GM12878 (cell line): ENCODE results near the gene ZNF474.

Experiments used
- CHD1 ChIP-seq: IDR thresholded peaks from 2 replicates; pipeline ENCODE4 v1.6.1; 2012; ENCODE audit warnings: low read depth, low read length, improper control_type of control experiment
- DPF2 ChIP-seq: fragments of 450-650 bp; IDR thresholded peaks from 2 replicates; pipeline ENCODE4 v1.6.1; 2017; ENCODE audit warnings: mild to moderate bottlenecking
- EP300 ChIP-seq, 2 experiments: fragments of 150-350 bp in 1 of 2; IDR thresholded peaks; 2 replicates each; pipeline ENCODE4 v1.6.1; 2011 to 2012; ENCODE audit warnings: low read depth in 2 of 2, low read length in 2 of 2, borderline replicate concordance in 1 of 2, improper control_type of control experiment in 1 of 2, inconsistent platforms in 1 of 2; ENCODE audit not compliant: control insufficient read depth in 1 of 2
- EZH2 ChIP-seq: IDR thresholded peaks from 2 replicates; pipeline ENCODE4 v1.6.1; 2012; ENCODE audit warnings: low read depth, mild to moderate bottlenecking, control low read depth, inconsistent platforms, low read length, borderline replicate concordance; ENCODE audit not compliant: control insufficient read depth
- MYB ChIP-seq: fragments of 150-350 bp; IDR thresholded peaks from 2 replicates; pipeline ENCODE4 v1.6.1; 2014; ENCODE audit warnings: mild to moderate bottlenecking, low read depth, low read length, borderline replicate concordance
- POLR2AphosphoS5 ChIP-seq: IDR thresholded peaks from 2 replicates; pipeline ENCODE4 v1.6.1; 2011; ENCODE audit warnings: mild to moderate bottlenecking, low read length, inconsistent platforms
- RBBP5 ChIP-seq: fragments of 200-600 bp; sonication (generic); conservative IDR thresholded peaks from 2 replicates; pipeline ENCODE4 v1.6.1; 2016
- RFX5 ChIP-seq: IDR thresholded peaks from 2 replicates; pipeline ENCODE4 v1.6.1; 2011; ENCODE audit warnings: low read depth, low read length, improper control_type of control experiment
- TBL1XR1 ChIP-seq: IDR thresholded peaks from 2 replicates; pipeline ENCODE4 v1.6.1; 2012; ENCODE audit warnings: low read depth, low read length, improper control_type of control experiment
- TF ChIP-seq, protein P1 (sequence below), 3 experiments: IDR thresholded peaks in 2 of 3; conservative IDR thresholded peaks in 1 of 3; 2 replicates each; pipeline ENCODE4 v1.5.1; 2011; ENCODE audit warnings: low read depth in 3 of 3, low read length in 3 of 3, mild to moderate bottlenecking in 3 of 3, control low read depth in 2 of 3, moderate library complexity in 2 of 3, inconsistent platforms in 1 of 3, mixed read lengths in 1 of 3; ENCODE audit not compliant: control insufficient read depth in 2 of 3, insufficient read depth in 1 of 3; ENCODE audit errors: extremely low read depth in 1 of 3
- TF ChIP-seq, protein P2 (sequence below): IDR thresholded peaks from 2 replicates; pipeline ENCODE4 v1.6.1; 2011; ENCODE audit warnings: mild to moderate bottlenecking, low read depth, low read length, moderate library complexity; ENCODE audit not compliant: insufficient replicate concordance
- TF ChIP-seq, protein P3 (sequence below): fragments of 450-650 bp; formaldehyde crosslinking; IDR thresholded peaks from 2 replicates; pipeline ENCODE4 v1.4.0; 2022; ENCODE audit warnings: mild to moderate bottlenecking, moderate library complexity
- TF ChIP-seq, protein P4 (sequence below): fragments of 450-650 bp; IDR thresholded peaks from 2 replicates; pipeline ENCODE4 v1.6.1; 2018; ENCODE audit warnings: borderline replicate concordance, mild to moderate bottlenecking; ENCODE audit not compliant: partially characterized antibody
- TF ChIP-seq, protein P5 (sequence below): IDR thresholded peaks from 2 replicates; pipeline ENCODE4 v1.6.1; 2012; ENCODE audit warnings: low read depth, low read length, improper control_type of control experiment

DNA sequence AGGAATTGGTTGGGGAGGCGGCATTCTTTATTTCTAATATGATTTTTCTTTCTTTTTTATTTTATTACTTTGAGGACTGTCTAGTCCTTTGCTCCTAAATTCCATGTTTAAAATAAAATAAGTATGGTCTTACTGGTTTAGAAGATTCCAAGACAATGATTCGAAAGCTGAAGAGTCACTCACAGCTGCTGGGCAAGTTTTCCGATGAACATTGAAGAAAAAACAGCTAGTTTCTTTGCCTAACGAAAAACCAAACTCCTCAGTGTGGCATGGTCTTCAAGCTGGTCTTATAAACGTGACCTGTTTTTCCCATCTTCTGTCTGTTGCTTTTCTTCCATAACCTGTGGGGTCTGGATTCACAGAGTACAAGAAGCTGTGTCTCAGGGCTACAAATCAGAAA, 25.1 kb downstream of the ZNF474 start:
- TF ChIP-seq, protein P1, sequence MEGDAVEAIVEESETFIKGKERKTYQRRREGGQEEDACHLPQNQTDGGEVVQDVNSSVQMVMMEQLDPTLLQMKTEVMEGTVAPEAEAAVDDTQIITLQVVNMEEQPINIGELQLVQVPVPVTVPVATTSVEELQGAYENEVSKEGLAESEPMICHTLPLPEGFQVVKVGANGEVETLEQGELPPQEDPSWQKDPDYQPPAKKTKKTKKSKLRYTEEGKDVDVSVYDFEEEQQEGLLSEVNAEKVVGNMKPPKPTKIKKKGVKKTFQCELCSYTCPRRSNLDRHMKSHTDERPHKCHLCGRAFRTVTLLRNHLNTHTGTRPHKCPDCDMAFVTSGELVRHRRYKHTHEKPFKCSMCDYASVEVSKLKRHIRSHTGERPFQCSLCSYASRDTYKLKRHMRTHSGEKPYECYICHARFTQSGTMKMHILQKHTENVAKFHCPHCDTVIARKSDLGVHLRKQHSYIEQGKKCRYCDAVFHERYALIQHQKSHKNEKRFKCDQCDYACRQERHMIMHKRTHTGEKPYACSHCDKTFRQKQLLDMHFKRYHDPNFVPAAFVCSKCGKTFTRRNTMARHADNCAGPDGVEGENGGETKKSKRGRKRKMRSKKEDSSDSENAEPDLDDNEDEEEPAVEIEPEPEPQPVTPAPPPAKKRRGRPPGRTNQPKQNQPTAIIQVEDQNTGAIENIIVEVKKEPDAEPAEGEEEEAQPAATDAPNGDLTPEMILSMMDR (IDR thresholded peaks at IDR 0.05 in 2 of 3, conservative IDR thresholded peaks at IDR 0.05 in 1 of 3; ENCODE audit: control insufficient read depth in 2 of 3, extremely low read depth in 1 of 3, insufficient read depth in 1 of 3, low read depth in 3 of 3, low read length in 3 of 3): no peak
- TF ChIP-seq EP300 (IDR thresholded peaks at IDR 0.05; ENCODE audit: borderline replicate concordance in 1 of 2, control insufficient read depth in 1 of 2, low read depth in 2 of 2, low read length in 2 of 2) (no peak), MYB (no peak), DPF2 (no peak), RFX5 (no peak), CHD1 (no peak), POLR2AphosphoS5 (no peak), EZH2 (no peak), TBL1XR1 (no peak), RBBP5 (no peak)
- TF ChIP-seq, protein P2, sequence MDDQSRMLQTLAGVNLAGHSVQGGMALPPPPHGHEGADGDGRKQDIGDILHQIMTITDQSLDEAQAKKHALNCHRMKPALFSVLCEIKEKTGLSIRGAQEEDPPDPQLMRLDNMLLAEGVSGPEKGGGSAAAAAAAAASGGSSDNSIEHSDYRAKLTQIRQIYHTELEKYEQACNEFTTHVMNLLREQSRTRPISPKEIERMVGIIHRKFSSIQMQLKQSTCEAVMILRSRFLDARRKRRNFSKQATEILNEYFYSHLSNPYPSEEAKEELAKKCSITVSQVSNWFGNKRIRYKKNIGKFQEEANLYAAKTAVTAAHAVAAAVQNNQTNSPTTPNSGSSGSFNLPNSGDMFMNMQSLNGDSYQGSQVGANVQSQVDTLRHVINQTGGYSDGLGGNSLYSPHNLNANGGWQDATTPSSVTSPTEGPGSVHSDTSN: no peak
- TF ChIP-seq, protein P3, sequence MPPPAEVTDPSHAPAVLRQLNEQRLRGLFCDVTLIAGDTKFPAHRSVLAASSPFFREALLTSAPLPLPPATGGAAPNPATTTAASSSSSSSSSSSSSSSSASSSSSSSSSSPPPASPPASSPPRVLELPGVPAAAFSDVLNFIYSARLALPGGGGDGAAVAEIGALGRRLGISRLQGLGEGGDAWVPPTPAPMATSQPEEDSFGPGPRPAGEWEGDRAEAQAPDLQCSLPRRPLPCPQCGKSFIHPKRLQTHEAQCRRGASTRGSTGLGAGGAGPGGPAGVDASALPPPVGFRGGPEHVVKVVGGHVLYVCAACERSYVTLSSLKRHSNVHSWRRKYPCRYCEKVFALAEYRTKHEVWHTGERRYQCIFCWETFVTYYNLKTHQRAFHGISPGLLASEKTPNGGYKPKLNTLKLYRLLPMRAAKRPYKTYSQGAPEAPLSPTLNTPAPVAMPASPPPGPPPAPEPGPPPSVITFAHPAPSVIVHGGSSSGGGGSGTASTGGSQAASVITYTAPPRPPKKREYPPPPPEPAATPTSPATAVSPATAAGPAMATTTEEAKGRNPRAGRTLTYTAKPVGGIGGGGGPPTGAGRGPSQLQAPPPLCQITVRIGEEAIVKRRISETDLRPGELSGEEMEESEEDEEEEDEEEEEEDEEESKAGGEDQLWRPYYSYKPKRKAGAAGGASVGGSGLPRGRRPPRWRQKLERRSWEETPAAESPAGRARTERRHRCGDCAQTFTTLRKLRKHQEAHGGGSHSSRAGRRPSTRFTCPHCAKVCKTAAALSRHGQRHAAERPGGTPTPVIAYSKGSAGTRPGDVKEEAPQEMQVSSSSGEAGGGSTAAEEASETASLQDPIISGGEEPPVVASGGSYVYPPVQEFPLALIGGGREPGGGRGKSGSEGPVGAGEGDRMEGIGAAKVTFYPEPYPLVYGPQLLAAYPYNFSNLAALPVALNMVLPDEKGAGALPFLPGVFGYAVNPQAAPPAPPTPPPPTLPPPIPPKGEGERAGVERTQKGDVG: no peak
- TF ChIP-seq, protein P4, sequence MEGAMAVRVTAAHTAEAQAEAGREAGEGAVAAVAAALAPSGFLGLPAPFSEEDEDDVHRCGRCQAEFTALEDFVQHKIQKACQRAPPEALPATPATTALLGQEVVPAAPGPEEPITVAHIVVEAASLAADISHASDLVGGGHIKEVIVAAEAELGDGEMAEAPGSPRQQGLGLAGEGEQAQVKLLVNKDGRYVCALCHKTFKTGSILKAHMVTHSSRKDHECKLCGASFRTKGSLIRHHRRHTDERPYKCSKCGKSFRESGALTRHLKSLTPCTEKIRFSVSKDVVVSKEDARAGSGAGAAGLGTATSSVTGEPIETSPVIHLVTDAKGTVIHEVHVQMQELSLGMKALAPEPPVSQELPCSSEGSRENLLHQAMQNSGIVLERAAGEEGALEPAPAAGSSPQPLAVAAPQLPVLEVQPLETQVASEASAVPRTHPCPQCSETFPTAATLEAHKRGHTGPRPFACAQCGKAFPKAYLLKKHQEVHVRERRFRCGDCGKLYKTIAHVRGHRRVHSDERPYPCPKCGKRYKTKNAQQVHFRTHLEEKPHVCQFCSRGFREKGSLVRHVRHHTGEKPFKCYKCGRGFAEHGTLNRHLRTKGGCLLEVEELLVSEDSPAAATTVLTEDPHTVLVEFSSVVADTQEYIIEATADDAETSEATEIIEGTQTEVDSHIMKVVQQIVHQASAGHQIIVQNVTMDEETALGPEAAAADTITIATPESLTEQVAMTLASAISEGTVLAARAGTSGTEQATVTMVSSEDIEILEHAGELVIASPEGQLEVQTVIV: no peak
- TF ChIP-seq, protein P5, sequence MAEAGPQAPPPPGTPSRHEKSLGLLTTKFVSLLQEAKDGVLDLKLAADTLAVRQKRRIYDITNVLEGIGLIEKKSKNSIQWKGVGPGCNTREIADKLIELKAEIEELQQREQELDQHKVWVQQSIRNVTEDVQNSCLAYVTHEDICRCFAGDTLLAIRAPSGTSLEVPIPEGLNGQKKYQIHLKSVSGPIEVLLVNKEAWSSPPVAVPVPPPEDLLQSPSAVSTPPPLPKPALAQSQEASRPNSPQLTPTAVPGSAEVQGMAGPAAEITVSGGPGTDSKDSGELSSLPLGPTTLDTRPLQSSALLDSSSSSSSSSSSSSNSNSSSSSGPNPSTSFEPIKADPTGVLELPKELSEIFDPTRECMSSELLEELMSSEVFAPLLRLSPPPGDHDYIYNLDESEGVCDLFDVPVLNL: no peak
